Left hindlimb (tissue), 1 donor: ENCODE measurements around the gene CTIF.

ENCODE experiments used
- DNase-seq: peaks from one replicate; pipeline ENCODE4 v3.0.0-alpha.2; 2018

Gene CTIF

GRCh38 chr18:48757367-48757766 lies 218.5 kb downstream of the CTIF start:
- no peak for DNase-seq

GRCh38 chr18:48757906-48758305 lies 219.1 kb downstream of the CTIF start:
- no peak for DNase-seq

DNA sequence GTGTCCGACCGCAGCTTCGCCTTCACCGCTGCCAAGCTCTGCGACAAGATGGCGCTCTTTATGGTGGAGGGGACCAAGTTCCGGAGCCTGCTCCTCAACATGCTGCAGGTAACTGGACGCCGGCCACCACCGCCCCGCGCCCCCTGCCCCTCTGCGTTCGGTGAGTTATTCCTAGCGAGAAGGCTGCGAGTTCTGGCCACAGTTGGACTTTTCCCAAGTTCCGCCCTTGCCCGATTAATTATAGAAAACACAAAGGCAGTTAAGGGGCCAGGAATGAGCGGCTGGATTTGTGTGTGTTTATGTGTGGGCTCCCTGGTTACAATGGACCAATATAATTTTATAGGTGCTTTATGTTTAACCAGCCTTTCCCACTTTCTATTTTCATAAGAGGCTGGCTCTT lies 222.8 kb downstream of the CTIF start:
- no peak for DNase-seq

- no peak for DNase-seq
Measured at GRCh38 chr18:48762022-48762421, 223.2 kb downstream of the CTIF start.

DNA sequence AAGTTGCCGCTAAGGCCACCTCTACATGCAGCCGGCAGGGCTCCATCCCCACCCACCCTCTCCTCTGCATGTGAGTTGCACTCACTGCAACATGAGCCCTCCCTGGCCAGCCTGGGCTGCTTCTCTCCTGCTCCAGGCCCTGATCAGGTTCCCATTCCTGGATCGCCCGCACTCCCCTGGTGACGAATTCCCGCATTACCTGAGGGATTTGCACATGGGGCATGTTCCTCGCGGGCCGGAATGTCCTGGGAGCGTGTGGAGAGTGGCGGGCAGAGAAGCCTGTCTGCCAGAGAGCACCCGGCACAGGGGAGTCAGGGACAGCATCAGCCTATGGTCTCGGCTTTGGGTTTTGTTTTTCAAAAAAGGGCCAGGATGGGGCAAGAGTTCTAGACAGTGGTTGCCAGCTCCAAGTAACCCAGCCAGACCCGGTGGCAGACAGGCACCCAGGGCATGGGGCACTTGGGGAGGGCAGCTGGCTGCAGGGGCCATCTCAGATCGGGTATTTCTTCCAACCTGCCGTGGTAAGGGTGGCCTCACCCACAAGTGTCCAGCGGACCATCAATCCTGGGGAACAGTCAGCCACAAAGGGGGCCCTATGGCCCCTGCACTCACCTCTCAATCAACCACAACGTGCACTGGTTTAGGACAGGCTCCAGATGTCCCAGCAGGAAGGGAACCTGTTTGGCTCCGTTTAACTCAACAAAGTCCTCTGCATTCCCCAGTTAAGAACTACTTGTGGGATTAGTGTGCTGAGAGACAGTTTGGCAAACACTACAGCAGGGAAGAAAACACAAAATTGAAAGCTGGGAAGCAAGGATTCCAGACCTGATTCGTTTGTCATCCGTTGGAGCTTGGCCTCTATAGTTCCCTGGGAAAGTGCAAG lies 224.2 kb downstream of the CTIF start:
- no peak for DNase-seq

DNA sequence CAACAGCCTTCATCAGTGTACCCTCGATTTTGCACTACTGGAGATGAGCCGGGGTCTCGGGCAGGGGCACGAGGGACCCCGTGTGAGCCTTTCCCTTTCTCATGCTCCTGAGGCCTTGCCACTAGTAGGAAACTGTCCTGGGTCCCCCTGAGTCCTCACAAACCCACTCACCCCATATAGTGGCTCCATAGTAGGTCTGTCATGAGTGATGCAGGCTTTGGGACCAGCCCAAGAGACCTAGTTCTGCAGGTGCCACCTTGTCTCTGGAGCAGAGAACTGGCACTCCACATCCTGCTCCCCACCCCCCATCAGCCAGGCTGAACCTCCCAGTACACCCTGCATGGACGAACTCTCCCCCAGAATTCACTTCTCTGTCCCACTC lies 224.9 kb downstream of the CTIF start:
- no peak for DNase-seq

GRCh38 chr18:48765053-48765452 lies 226.2 kb downstream of the CTIF start:
- DNase-seq, result no peak

DNA sequence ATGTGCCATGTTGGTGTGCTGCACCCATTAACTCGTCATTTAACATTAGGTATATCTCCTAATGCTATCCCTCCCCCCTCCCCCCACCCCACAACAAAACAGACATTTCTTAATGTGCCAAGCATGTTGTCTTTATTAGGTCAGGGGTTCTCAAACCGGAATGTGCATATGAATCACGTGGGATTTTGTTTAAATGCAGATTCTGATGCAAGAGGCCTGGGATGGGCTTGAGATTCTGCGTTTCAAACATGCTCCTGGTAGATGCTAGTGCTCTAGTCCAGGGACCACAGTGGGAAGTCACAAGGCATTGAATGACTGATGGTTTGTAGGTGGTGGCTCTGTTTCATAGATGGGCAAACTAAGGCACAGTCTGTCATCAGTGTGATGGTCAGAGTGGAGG lies 227.2 kb downstream of the CTIF start:
- no peak for DNase-seq

DNA sequence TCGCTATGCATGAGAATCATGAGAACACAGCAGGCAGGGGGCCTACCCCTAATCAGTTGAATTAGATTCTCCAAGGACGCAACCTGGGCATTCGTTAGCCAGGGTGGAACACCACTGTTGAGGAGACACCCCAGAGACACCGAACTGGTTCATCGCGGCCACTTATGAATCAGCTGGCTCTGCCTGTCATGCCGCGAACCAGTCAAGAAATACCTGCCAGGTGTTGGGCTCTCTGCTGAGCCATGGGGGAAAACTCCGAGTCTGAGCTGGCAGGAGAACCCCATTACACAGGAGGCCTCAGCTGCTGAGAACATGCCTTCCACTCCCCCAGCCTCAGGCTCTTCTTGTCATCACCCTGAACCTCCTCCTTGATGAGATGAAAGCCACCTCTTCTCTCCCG lies 227.7 kb downstream of the CTIF start:
- no peak for DNase-seq

DNA sequence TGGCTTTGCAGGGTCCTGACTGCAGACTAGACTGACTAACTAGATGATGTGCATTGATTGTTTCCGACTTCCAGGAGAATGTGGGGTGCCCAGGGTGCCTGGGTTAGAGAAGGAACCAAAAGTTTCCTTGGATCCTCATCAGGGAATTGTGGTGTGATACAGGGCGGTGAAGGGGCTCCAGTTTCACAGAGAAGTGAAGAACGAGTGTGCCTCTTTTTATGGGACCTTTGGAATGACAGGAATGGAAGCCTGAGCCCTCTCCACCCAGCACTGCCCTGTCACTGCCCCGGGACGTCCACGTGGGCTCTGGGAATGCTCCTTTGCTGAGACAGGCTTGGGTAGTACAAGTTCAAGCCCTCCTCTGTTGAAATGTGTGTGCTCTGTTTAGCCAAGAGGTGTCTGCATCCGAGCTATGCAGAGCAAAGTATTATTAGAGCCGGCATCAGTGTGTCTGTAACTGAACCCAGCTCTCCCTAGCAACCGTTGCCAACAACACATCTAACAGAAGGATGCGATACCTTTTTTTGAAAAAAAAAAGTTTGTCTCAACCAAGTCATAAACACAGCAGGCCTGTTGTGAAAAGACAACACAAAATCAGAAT lies 228.4 kb downstream of the CTIF start:
- no peak for DNase-seq

GRCh38 chr18:48769006-48769636 lies 230.3 kb downstream of the CTIF start:
- DNase-seq, result no peak

- DNase-seq, result no peak
Measured at GRCh38 chr18:48770243-48770642, 231.4 kb downstream of the CTIF start.

DNA sequence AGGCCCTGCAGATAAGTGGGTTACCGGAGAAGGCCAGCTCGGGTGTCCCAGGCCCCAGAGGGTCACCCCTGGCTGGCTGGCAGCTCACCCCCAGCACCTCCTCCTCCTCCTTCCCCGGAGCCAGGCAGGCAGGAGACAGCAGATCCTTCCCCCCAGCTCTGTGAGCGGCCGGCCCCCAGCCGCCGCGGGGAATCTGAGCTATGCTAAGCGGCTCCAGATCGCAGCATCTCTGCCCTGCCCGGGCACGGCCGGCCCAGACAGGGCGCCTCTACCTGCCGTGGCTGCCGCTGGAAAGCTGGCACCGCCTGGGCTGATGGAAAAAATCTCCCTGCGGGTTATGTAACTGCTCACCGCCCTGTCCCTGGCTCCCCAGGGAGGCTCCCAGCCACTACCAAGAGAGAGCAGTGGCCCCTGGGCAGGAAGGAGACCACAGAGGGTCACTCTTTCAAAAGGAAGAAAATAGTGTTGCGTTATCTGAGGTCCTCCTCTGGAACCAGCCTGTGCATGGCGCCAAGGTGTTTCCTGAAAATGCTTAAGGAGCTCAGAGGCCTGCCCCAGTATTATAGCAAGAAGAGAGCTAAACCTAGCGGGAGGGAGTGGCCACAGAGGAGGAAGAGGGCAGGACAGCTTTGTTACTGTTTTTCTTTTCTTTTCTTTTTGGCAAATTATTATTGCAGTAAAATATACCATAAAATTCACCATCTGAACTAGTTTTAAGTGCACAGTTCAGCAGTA lies 233.0 kb downstream of the CTIF start:
- no peak for DNase-seq

DNA sequence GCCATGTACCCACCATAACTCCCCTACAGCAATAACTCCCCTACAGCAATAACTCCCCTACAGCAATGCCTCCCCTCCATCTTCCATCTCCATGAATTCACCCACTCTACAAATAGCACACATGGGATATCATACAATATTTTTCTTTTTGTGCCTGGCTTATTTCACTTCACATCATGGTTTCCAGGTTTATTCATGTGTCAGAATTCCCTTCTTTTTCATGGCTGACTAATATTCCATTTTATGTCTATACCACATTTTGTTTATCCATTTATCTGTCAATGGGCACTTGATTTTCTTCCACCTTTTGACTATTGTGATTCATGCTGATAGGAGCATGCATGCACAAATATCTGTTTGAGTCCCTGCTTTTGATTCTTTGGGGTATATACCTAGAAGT lies 233.6 kb downstream of the CTIF start:
- DNase-seq, result no peak

- no peak for DNase-seq
Measured at GRCh38 chr18:48773821-48774220, 235.0 kb downstream of the CTIF start.

GRCh38 chr18:48774941-48775340 lies 236.1 kb downstream of the CTIF start:
- DNase-seq, result no peak

GRCh38 chr18:48775372-48776155 lies 236.7 kb downstream of the CTIF start:
- DNase-seq, result no peak

GRCh38 chr18:48776156-48776555 lies 237.3 kb downstream of the CTIF start:
- DNase-seq, result no peak

DNA sequence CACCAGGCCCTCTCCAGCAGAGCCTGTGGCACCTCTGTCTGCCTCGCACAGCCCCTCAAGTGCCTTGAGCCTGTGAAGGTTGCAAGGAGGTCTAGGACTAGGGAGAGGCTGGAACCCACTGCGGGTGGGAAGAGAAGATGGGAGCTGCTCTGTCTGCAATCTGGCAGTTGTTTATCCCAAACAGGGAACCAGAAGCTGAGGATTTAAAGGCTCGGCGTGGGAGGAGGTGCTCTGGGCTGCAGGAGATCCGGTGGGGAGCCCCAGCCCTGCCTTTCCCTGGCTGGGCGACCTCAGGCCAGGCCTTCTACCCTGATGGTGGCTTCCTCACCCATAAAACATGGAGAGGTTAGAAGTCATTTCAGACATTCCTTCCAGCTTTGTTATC lies 237.8 kb downstream of the CTIF start:
- DNase-seq, result no peak

DNA sequence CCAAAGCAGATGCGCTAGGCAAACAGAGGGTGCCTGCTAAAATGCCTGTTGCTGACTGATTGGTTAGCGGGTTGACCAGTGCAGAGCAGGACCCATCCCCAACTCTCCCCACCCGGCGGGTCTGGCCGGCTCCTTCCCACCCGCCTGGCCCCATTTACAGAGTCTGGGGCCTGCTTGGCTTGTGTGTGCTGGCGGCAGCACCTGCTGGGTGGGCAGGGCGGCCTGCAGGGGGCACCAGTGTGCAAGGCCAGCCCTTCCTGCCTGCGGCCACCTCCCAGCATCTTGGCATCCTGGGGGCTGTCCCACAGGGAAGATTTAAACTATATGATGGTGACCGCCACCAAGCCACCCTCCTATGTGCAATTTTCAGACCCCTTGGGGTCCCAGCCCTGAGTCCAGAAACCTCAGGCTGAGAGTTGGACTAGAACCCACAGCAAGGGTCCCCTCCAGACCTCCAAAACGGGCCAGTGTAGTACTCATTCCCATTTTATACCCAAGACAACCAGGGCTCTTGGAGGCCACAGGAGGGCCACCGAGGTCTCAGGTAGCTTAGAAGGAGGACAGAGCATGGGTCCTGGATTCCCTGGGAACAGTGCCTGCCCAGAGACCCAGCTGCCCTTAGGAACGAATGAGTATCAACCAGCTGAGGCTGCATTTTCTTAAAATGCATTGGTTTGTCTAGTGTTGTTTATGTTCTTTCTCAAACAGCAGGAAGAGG lies 238.4 kb downstream of the CTIF start:
- peak; percentile 71 for DNase-seq

DNA sequence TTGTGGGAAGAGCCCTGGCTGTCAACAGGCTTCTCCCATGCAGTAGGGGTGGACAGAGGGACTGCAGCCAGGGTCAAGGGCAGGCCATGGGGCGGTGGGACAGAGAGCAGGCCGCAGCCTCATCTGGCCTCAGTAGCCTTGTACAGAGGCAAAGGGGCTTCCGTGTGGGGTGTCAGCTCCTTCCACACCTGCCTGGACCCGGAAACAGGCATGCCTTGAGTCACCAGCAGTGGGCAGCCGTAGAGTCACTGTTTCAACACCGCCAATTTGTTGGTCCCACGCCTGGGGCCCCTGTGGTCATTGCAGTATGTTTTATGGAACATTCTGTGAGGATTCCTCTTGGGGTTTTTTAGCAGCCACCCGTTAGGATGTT lies 238.9 kb downstream of the CTIF start:
- DNase-seq, result peak; percentile 67
